ENCODE measurements around the gene SLCO3A1.

SLCO3A1 gene

GRCh38 chr15:91849749-91850161 lies 3.8 kb upstream of the SLCO3A1 start:
- Mint-ChIP-seq H3K27me3 (peaks cover 12% of the 10 kb centered on the region), H3K4me3 (peak overlapping the region; percentile 58), H3K36me3 (ENCODE audit: insufficient read depth) (peaks cover 10% of the 10 kb centered on the region), H3K27ac (ENCODE audit: low read depth) (no peak overlapping the region), H3K9me3 (no peaks in the 10 kb centered on the region), H3K4me1 (peaks cover 31% of the 10 kb centered on the region)
- no peak for ATAC-seq (replicated peaks; ENCODE audit: extremely low read depth, poor library complexity, severe bottlenecking)
- no peak for DNase-seq (ENCODE audit: low spot score in 2 of 2)

- DNase-seq (ENCODE audit: low spot score in 2 of 2), result peak; percentile 64 to 68
- H3K4me3 Mint-ChIP-seq, result peak overlapping the region; percentile 69
- peaks cover 18% of the 10 kb centered on the region for H3K36me3 Mint-ChIP-seq (ENCODE audit: insufficient read depth)
- peaks cover 63% of the 10 kb centered on the region for H3K4me1 Mint-ChIP-seq
- peak overlapping the region; percentile 66 for H3K27ac Mint-ChIP-seq (ENCODE audit: low read depth)
- no peaks in the 10 kb centered on the region for H3K9me3 Mint-ChIP-seq
- no peaks in the 10 kb centered on the region for H3K27me3 Mint-ChIP-seq
- ATAC-seq (replicated peaks; ENCODE audit: extremely low read depth, poor library complexity, severe bottlenecking), result peak; percentile 49
These were observed 582 bp upstream of the SLCO3A1 start for GRCh38 chr15:91852741-91853510.

GRCh38 chr15:91853948-91854638 lies 585 bp downstream of the SLCO3A1 start:
- peaks cover 20% of the 10 kb centered on the region for H3K36me3 Mint-ChIP-seq (ENCODE audit: insufficient read depth)
- H3K4me3 Mint-ChIP-seq, result peak overlapping the region; percentile 69
- H3K27me3 Mint-ChIP-seq, result no peaks in the 10 kb centered on the region
- H3K9me3 Mint-ChIP-seq, result no peaks in the 10 kb centered on the region
- H3K27ac Mint-ChIP-seq (ENCODE audit: low read depth), result peak overlapping the region; percentile 88
- peaks cover 68% of the 10 kb centered on the region for H3K4me1 Mint-ChIP-seq
- ATAC-seq (replicated peaks; ENCODE audit: extremely low read depth, poor library complexity, severe bottlenecking), result no peak
- no peak for DNase-seq (ENCODE audit: low spot score in 2 of 2)

GRCh38 chr15:91854639-91854990 lies 1.1 kb downstream of the SLCO3A1 start:
- Mint-ChIP-seq H3K36me3 (ENCODE audit: insufficient read depth) (peaks cover 20% of the 10 kb centered on the region), H3K27ac (ENCODE audit: low read depth) (peak overlapping the region; percentile 88), H3K4me1 (peaks cover 66% of the 10 kb centered on the region), H3K9me3 (no peaks in the 10 kb centered on the region), H3K4me3 (peak overlapping the region; percentile 69), H3K27me3 (no peaks in the 10 kb centered on the region)
- ATAC-seq (replicated peaks; ENCODE audit: extremely low read depth, poor library complexity, severe bottlenecking), result no peak
- DNase-seq (ENCODE audit: low spot score in 2 of 2), result no peak

GRCh38 chr15:91855241-91855640 lies 1.7 kb downstream of the SLCO3A1 start:
- ATAC-seq (replicated peaks; ENCODE audit: extremely low read depth, poor library complexity, severe bottlenecking), result no peak
- H3K4me1 Mint-ChIP-seq, result peaks cover 61% of the 10 kb centered on the region
- H3K4me3 Mint-ChIP-seq, result peak overlapping the region; percentile 69
- H3K9me3 Mint-ChIP-seq, result no peaks in the 10 kb centered on the region
- DNase-seq (ENCODE audit: low spot score in 2 of 2), result no peak
- H3K27ac Mint-ChIP-seq (ENCODE audit: low read depth), result peak overlapping the region; percentile 88
- H3K36me3 Mint-ChIP-seq (ENCODE audit: insufficient read depth), result peaks cover 20% of the 10 kb centered on the region
- H3K27me3 Mint-ChIP-seq, result no peaks in the 10 kb centered on the region

GRCh38 chr15:91855684-91856489 lies 2.4 kb downstream of the SLCO3A1 start:
- no peak for DNase-seq (ENCODE audit: low spot score in 2 of 2)
- peak overlapping the region; percentile 69 for H3K4me3 Mint-ChIP-seq
- ATAC-seq (replicated peaks; ENCODE audit: extremely low read depth, poor library complexity, severe bottlenecking), result no peak
- peaks cover 20% of the 10 kb centered on the region for H3K36me3 Mint-ChIP-seq (ENCODE audit: insufficient read depth)
- H3K27ac Mint-ChIP-seq (ENCODE audit: low read depth), result peak overlapping the region; percentile 88
- H3K27me3 Mint-ChIP-seq, result no peaks in the 10 kb centered on the region
- H3K4me1 Mint-ChIP-seq, result peaks cover 61% of the 10 kb centered on the region
- H3K9me3 Mint-ChIP-seq, result no peaks in the 10 kb centered on the region

- Mint-ChIP-seq H3K27ac (ENCODE audit: low read depth) (peak overlapping the region; percentile 93), H3K27me3 (no peaks in the 10 kb centered on the region), H3K36me3 (ENCODE audit: insufficient read depth) (peaks cover 20% of the 10 kb centered on the region), H3K4me1 (peaks cover 54% of the 10 kb centered on the region), H3K9me3 (no peaks in the 10 kb centered on the region), H3K4me3 (peak overlapping the region; percentile 26)
- ATAC-seq (replicated peaks; ENCODE audit: extremely low read depth, poor library complexity, severe bottlenecking) (no peak), DNase-seq (ENCODE audit: low spot score in 2 of 2) (no peak)
These were observed 3.7 kb downstream of the SLCO3A1 start for GRCh38 chr15:91857224-91857585.

- Mint-ChIP-seq H3K4me3 (peak overlapping the region; percentile 26), H3K27ac (ENCODE audit: low read depth) (peak overlapping the region; percentile 93), H3K27me3 (no peaks in the 10 kb centered on the region), H3K4me1 (peaks cover 49% of the 10 kb centered on the region), H3K36me3 (ENCODE audit: insufficient read depth) (peaks cover 17% of the 10 kb centered on the region), H3K9me3 (no peaks in the 10 kb centered on the region)
- peak in 1 of 2 donors; percentile 51 for DNase-seq (ENCODE audit: low spot score in 2 of 2)
- peak; percentile 71 for ATAC-seq (replicated peaks; ENCODE audit: extremely low read depth, poor library complexity, severe bottlenecking)
These were observed 4.3 kb downstream of the SLCO3A1 start for GRCh38 chr15:91857772-91858171.

- H3K27me3 Mint-ChIP-seq, result no peaks in the 10 kb centered on the region
- H3K4me1 Mint-ChIP-seq, result peaks cover 63% of the 10 kb centered on the region
- ATAC-seq (replicated peaks; ENCODE audit: extremely low read depth, poor library complexity, severe bottlenecking) (no peak), DNase-seq (ENCODE audit: low spot score in 2 of 2) (no peak)
- H3K9me3 Mint-ChIP-seq, result no peaks in the 10 kb centered on the region
- peaks cover 13% of the 10 kb centered on the region for H3K36me3 Mint-ChIP-seq (ENCODE audit: insufficient read depth)
- H3K27ac Mint-ChIP-seq (ENCODE audit: low read depth), result no peak overlapping the region
- H3K4me3 Mint-ChIP-seq, result no peak overlapping the region
These were observed 7.0 kb downstream of the SLCO3A1 start for GRCh38 chr15:91860498-91860897.

GRCh38 chr15:91861223-91861622 lies 7.7 kb downstream of the SLCO3A1 start:
- Mint-ChIP-seq H3K4me1 (peaks cover 63% of the 10 kb centered on the region), H3K27ac (ENCODE audit: low read depth) (no peak overlapping the region), H3K4me3 (no peak overlapping the region), H3K27me3 (no peaks in the 10 kb centered on the region), H3K36me3 (ENCODE audit: insufficient read depth) (peaks cover 15% of the 10 kb centered on the region), H3K9me3 (no peaks in the 10 kb centered on the region)
- ATAC-seq (replicated peaks; ENCODE audit: extremely low read depth, poor library complexity, severe bottlenecking), result no peak
- no peak for DNase-seq (ENCODE audit: low spot score in 2 of 2)

- Mint-ChIP-seq H3K27ac (ENCODE audit: low read depth) (no peak overlapping the region), H3K36me3 (ENCODE audit: insufficient read depth) (peaks cover 6% of the 10 kb centered on the region), H3K9me3 (no peaks in the 10 kb centered on the region), H3K4me3 (no peak overlapping the region), H3K27me3 (no peaks in the 10 kb centered on the region), H3K4me1 (peaks cover 61% of the 10 kb centered on the region)
- no peak for ATAC-seq (replicated peaks; ENCODE audit: extremely low read depth, poor library complexity, severe bottlenecking)
- DNase-seq (ENCODE audit: low spot score in 2 of 2), result no peak
These were observed 9.5 kb downstream of the SLCO3A1 start for GRCh38 chr15:91862891-91863504.

GRCh38 chr15:91863621-91864255 lies 10.2 kb downstream of the SLCO3A1 start:
- Mint-ChIP-seq H3K27me3 (no peaks in the 10 kb centered on the region), H3K27ac (ENCODE audit: low read depth) (peak overlapping the region; percentile 51), H3K36me3 (ENCODE audit: insufficient read depth) (peaks cover 5% of the 10 kb centered on the region), H3K9me3 (no peaks in the 10 kb centered on the region), H3K4me3 (no peak overlapping the region), H3K4me1 (peaks cover 60% of the 10 kb centered on the region)
- DNase-seq (ENCODE audit: low spot score in 2 of 2) (no peak), ATAC-seq (replicated peaks; ENCODE audit: extremely low read depth, poor library complexity, severe bottlenecking) (no peak)
